Panc1 (cell line): Measurements from ENCODE around the gene TARM1. TPM values are rescaled to one million over a fixed set of nuclear protein-coding genes. Genes with fewer than 3 reads are reported as not detected.

ENCODE experiments used
- ATAC-seq: fragments of 200-7000 bp; cut with Tn5 transposase; 2 replicates; pipeline ENCODE4 v1.9.1; 2020; ENCODE audit warnings: mild to moderate bottlenecking, moderate library complexity
- BruUV-seq: library from RNA; stranded (reverse); fragments of 400-500 nt; replicated peaks from 2 replicates; lab custom pipeline; 2021; lab: Mats Ljungman, UMichigan
- CTCF ChIA-PET: fragments of 300-600 bp; sonication (Branson Sonifier 250); formaldehyde crosslinking; loops from one replicate; lab custom pipeline; 2022; ENCODE audit warnings: antibody characterized with exemption; lab: Charles Lee
- POLR2A ChIA-PET: fragments of 300-600 bp; sonication (Branson Sonifier 250); formaldehyde crosslinking; loops from one replicate; lab custom pipeline; 2022; ENCODE audit warnings: antibody characterized with exemption; lab: Charles Lee
- DNase-seq: peaks from one replicate; pipeline ENCODE4 v3.0.0-alpha.2; 2010; ENCODE audit warnings: low read depth, low spot score
- H3K27ac ChIP-seq: 2 replicates; pipeline ENCODE4 v1.5.1; 2011; ENCODE audit warnings: mild to moderate bottlenecking, low read length, inconsistent platforms
- H3K27me3 ChIP-seq: fragments of 200-500 bp; sonication (Bioruptor generic); 2 replicates; pipeline ENCODE4 v1.6.0; 2014; ENCODE audit warnings: low read length, inconsistent platforms; ENCODE audit not compliant: control insufficient read depth, insufficient read depth
- H3K36me3 ChIP-seq: fragments of 200-500 bp; sonication (Bioruptor generic); 2 replicates; pipeline ENCODE4 v1.5.1; 2014; ENCODE audit warnings: inconsistent platforms, mild to moderate bottlenecking, low read length, moderate library complexity; ENCODE audit not compliant: control insufficient read depth, insufficient read depth
- H3K4me1 ChIP-seq: 2 replicates; pipeline ENCODE4 v1.5.1; 2011; ENCODE audit warnings: inconsistent platforms, mild to moderate bottlenecking, low read length, moderate library complexity; ENCODE audit not compliant: control insufficient read depth, insufficient read depth
- H3K4me3 ChIP-seq, 2 experiments: 2 replicates each; pipeline ENCODE4 v1.5.1; 2011 to 2012; ENCODE audit warnings: low read depth in 2 of 2, low read length in 2 of 2, mild to moderate bottlenecking in 2 of 2, inconsistent platforms in 1 of 2, moderate library complexity in 1 of 2
- H3K9me3 ChIP-seq: fragments of 200-500 bp; sonication (Bioruptor generic); 2 replicates; pipeline ENCODE4 v1.5.1; 2014; ENCODE audit warnings: low read depth, mild to moderate bottlenecking, inconsistent platforms, low read length, moderate library complexity; ENCODE audit not compliant: control insufficient read depth, insufficient read depth
- SIN3A ChIP-seq: IDR thresholded peaks from 2 replicates; pipeline ENCODE4 v1.6.1; 2012; ENCODE audit warnings: low read depth, mild to moderate bottlenecking, low read length, moderate library complexity, borderline replicate concordance; ENCODE audit not compliant: insufficient read depth
- TCF7L2 ChIP-seq: IDR thresholded peaks from 2 replicates; pipeline ENCODE4 v1.6.1; 2011; ENCODE audit warnings: mild to moderate bottlenecking, low read depth, low read length, inconsistent platforms
- in situ Hi-C: cut with HindIII; loops from 2 replicates; pipeline ENCODE4 v1.10.0; 2016; ENCODE audit warnings: low sequenced_read_pairs, low pct_unique_long_range_greater_than_20kb
- intact Hi-C: fragments of 100-400 bp; cut with micrococcal nuclease; formaldehyde crosslinking; loops from one replicate; pipeline ENCODE4 v1.10.0; 2022; ENCODE audit not compliant: unreplicated experiment
- total RNA-seq: library from RNA; stranded (reverse); gene quantifications from one replicate; pipeline ENCODE4 v1.2.1, GENCODE V29; 2021; ENCODE audit not compliant: unreplicated experiment

Gene TARM1
- total RNA-seq, 1 experiment from 2014 or later: not detected

DNA sequence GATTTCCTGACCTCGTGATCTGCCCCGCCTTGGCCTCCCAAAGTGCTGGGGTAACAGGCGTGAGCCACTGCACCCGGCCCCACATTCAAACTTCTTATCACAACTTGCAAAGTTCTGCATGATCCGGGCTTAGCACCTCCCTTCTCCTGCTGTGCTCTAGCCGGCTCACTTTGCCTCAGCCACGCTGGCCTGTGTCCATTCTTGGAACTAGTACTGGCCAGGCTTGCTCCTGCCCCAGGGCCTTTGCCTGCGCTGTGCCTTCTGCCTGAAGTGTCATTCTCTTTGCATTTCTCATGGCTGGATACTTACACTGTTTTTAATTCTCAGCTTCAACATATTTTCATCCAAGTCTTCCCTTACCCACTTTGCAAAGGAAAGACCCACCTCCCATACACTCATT lies 59.8 kb downstream of the TARM1 start:
- Histone ChIP-seq H3K36me3 (no peaks in the 10 kb centered on the region), H3K4me1 (peaks cover 29% of the 10 kb centered on the region), H3K9me3 (no peaks in the 10 kb centered on the region), H3K27me3 (no peaks in the 10 kb centered on the region), H3K4me3 (no peak overlapping the region), H3K27ac (peak overlapping the region; percentile 96)
- ChIA-PET CTCF (interaction anchor here (0.6 kb wide), 1 partner anchor 180 kb away, joined by 4 read pairs; no protein-coding TSS in a partner anchor), POLR2A (interaction anchor here (1.2 kb wide), 1 partner anchor 40 kb away, joined by 3 read pairs; no protein-coding TSS in a partner anchor)
- intact Hi-C loops: loop anchor here (5.0 kb wide), 2 partner anchors 34 to 114 kb away; partner anchors contain the start of gene CACNG7
- DNase-seq (no peak), ATAC-seq (no peak)
- in situ Hi-C loops: no loop called here
- TF ChIP-seq SIN3A (no peak), TCF7L2 (no peak)
- BruUV-seq: no TSS peak

Other genes starting within 250 kb of the TARM1 start
- gene MYADM, start 213.5 kb downstream of the TARM1 start, total RNA-seq: 469 TPM
- 2.5 TPM for gene PRKCG, start 199.2 kb downstream of the TARM1 start, total RNA-seq
- 7.7 TPM for gene CACNG7, start 172.1 kb downstream of the TARM1 start, total RNA-seq
- gene CACNG8, start 118.4 kb downstream of the TARM1 start, total RNA-seq: 17.7 TPM
- 14.6 TPM for gene CACNG6, start 89.7 kb downstream of the TARM1 start, total RNA-seq
- gene VSTM1, start 17.5 kb downstream of the TARM1 start, total RNA-seq: 1.5 TPM
- gene OSCAR, start 19.4 kb upstream of the TARM1 start, total RNA-seq: 6.8 TPM
- 211 TPM for gene NDUFA3, start 21.5 kb upstream of the TARM1 start, total RNA-seq
- gene TFPT, start 34.3 kb upstream of the TARM1 start, total RNA-seq: 45.4 TPM
- gene PRPF31, start 34.4 kb upstream of the TARM1 start, total RNA-seq: 117 TPM
- 111 TPM for gene CNOT3, start 56.4 kb upstream of the TARM1 start, total RNA-seq
- gene LENG1, start 78.4 kb upstream of the TARM1 start, total RNA-seq: 11.2 TPM
- gene TMC4, start 91.8 kb upstream of the TARM1 start, total RNA-seq: 5.1 TPM
- 264 TPM for gene MBOAT7, start 108.2 kb upstream of the TARM1 start, total RNA-seq
- gene TSEN34, start 109.9 kb upstream of the TARM1 start, total RNA-seq: 194 TPM
- 823 TPM for gene RPS9, start 119.5 kb upstream of the TARM1 start, total RNA-seq
- 0.18 TPM for gene LILRB3, start 141.6 kb upstream of the TARM1 start, total RNA-seq
- gene LILRA6, start 161.4 kb upstream of the TARM1 start, total RNA-seq: 0.08 TPM
- 0.05 TPM for gene LILRB5, start 175.9 kb upstream of the TARM1 start, total RNA-seq
- gene LILRB2, start 199.7 kb upstream of the TARM1 start, total RNA-seq: not detected
- not detected for gene LILRA5, start 231.8 kb upstream of the TARM1 start, total RNA-seq